ACHN (cell line): ENCODE measurements around the gene ATP8B3.
"Not testable (repeated sequence)": the region's sequence is repeated elsewhere in the genome, so short reads cannot be mapped to it uniquely, and the experiment has no call there.

ENCODE experiments used
- DNase-seq: peaks from one replicate; pipeline ENCODE4 v3.0.0-alpha.2; 2015
- in situ Hi-C: cut with HindIII; loops from 2 replicates; pipeline ENCODE4 v1.10.0; 2017; ENCODE audit warnings: low sequenced_read_pairs, low pct_ligation_motif_present, low pct_unique_long_range_greater_than_20kb

The ATP8B3 gene

DNA sequence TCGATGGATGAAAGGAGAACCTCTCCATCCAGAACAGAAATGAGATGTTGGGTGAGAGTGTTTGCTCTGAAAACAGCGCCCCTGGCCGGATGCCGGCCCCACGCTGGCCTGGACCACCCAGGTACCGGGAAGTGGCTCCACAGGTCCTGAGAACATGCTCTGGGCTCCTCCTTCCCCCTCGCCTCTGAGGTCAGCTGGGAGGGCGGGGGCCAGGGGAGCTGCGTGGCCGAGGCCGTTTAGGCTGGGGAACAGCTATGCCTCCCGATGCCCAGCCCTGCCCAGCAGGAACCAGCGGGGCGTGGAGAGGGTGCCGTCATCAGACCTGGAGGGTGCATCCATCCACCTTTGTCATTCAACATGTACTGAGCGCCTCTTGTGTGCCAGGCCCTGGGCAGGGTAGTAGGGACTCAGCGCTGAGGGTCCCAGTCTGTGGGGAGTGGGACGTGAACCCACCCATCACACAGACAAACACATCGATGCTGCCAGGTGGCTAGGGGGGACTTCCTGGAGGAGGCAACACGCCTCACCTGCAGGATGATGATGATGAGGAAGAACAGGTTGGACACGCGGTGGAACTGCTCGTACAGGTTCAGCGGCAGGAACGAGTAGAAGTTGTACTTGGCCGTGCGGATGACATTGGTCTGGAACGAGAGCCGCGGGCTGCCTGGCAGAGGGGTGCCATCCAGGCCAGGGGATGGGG is 4.2 kb downstream of the ATP8B3 start:
- DNase-seq: no peak
- in situ Hi-C loops: no loop called here

GRCh38 chr19:1807030-1807694 is 4.9 kb downstream of the ATP8B3 start:
- in situ Hi-C loops: no loop called here
- DNase-seq: no peak

DNA sequence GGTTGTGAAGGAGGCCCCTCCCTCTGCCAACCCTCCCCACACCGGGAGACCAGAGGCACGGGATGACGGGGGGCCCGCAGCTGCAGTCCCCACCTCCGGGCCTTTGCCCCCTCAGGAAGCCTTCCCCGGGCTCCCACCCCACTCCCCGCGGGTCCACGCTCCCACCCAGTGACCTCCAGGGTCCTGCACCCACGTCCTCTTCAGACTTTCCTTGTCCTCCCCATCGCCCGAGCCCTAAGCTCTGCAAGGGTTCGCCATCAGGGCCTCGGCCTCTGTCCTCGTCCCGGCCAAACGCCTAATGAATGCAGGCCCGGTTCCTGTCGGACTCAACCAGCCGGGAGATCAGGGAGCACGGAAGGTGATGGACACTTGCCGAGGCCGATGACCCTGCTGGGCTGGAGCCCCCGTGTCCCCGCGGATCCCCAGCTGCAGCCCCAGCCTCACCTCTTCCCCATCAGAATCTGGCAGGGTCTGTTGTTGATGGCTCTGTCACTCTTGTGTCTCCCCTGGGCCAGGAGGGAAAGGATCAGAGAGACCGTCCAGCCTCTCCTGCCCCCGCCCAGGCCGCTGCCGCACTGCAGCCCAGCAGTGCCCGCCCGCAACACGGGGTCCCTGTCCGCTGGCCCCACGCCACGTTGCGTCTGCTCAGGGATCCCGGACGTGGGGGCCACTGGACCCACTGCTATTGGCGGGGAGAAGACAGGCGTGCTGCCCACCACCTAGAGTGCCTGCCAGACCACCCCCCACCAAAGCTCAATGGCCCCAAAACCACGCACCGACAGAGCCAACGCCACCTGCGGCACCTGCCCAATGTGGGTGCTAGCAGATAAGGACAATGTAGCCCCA is 5.7 kb downstream of the ATP8B3 start:
- no peak for DNase-seq
- in situ Hi-C loops: no loop called here

DNA sequence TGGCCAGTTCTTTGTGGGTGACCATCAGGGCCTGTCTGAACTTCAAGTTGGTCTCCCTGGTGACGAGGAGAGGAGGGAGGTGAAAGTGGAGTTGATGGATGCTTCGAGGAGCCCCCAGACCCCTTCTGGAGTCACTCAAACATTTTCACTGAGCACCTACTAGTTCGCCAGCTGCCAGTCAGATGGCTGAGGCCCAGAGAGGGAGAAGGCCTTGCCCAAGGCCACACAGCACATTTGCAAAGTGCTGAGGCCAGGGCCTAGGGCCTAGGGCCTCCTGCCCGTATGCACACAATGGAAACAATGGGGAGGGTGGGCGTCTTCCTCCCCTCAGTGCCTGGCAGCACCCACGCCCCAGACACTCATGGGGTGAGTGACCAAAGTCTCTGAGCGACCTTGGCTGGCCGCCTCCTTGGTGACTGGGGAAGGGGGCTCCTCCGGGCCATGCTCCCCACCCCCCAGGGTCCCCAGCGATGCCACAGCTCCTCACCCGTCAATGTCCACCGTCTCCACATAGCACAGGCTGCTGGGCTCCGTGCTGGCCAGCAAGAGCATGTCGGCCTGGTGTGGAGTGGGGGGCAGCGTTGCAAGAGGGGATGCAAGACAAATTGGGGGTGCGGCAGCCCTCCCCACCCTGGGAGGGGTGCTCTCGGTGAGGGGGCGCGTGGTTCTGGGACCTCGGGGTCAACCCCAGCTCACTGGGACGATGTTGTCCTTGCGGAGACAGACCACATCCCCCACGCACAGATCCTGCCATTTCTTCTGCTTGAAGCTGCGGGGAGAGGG is 6.5 kb downstream of the ATP8B3 start:
- in situ Hi-C loops: no loop called here
- DNase-seq: no peak

GRCh38 chr19:1804858-1805257 is 7.2 kb downstream of the ATP8B3 start:
- DNase-seq: no peak
- in situ Hi-C loops: no loop called here

GRCh38 chr19:1799695-1800342 is 12.3 kb downstream of the ATP8B3 start:
- in situ Hi-C loops: no loop called here
- no peak for DNase-seq

DNA sequence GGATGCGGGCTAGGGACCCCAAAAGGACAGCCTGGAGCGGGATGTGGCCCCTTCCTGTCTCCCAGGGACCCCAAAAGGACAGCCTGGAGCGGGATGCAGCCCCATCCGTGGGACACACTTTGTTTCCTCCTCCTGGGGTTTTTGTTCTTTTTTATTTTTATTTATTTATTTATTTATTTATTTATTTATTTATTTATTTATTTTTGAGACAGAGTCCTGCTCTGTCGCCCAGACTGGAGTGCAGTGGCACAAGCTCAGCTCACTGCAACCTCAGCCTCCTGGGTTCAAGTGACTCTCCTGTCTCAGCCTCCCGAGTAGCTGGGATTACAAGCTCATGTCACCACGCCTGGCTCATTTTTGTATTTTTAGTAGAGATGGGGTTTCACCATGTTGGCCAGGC is 14.8 kb downstream of the ATP8B3 start:
- DNase-seq, in situ Hi-C loops: not testable (repeated sequence)

GRCh38 chr19:1796395-1797142 is 15.5 kb downstream of the ATP8B3 start:
- in situ Hi-C loops: no loop called here

GRCh38 chr19:1794424-1795172 is 17.5 kb downstream of the ATP8B3 start:
- in situ Hi-C loops: no loop called here
- DNase-seq: no peak

More at GRCh38 chr19:1796395-1797142, 15.5 kb downstream of the ATP8B3 start:
- no peak for DNase-seq

DNA sequence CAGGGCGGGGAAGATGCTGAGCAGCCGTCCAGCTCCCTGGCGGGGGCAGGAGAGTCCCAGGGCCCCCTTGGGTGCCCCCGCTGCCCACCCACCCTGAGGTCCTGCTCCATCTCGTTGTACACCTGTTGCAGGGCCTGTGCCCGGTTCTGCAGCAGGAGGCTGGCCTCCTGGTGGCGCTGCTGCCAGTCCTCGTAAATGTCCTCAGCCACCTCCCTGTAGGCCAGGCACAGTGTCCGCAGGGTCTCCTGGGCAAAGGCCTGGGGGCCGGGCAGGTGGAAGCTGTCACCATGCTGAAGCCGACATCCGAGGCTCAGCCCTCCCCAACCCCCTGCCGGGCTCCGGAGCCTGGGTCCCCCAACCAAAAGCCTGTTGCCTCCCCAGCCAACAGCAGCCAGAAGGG is 20.2 kb downstream of the ATP8B3 start:
- in situ Hi-C loops: no loop called here
- DNase-seq: no peak

- no peak for DNase-seq
- in situ Hi-C loops: no loop called here
Observed at GRCh38 chr19:1790054-1790792, 21.9 kb downstream of the ATP8B3 start.

- in situ Hi-C loops: no loop called here
- no peak for DNase-seq
Observed at GRCh38 chr19:1789261-1790041, 22.6 kb downstream of the ATP8B3 start.

- in situ Hi-C loops: no loop called here
Observed at GRCh38 chr19:1787116-1787515, 25.0 kb downstream of the ATP8B3 start.

GRCh38 chr19:1786668-1787067 is 25.4 kb downstream of the ATP8B3 start:
- no peak for DNase-seq
- in situ Hi-C loops: no loop called here

More at GRCh38 chr19:1787116-1787515, 25.0 kb downstream of the ATP8B3 start:
- DNase-seq: no peak

- DNase-seq: no peak
- in situ Hi-C loops: no loop called here
Observed at GRCh38 chr19:1785310-1785709, 26.8 kb downstream of the ATP8B3 start.

- DNase-seq: no peak
- in situ Hi-C loops: no loop called here
Observed at GRCh38 chr19:1783874-1784273, 28.2 kb downstream of the ATP8B3 start.
